Effector memory CD8-positive, alpha-beta T cell (primary cell): ENCODE results near the gene RCCD1.

Experiments used
- ATAC-seq: fragments of 150-1000 bp; cut with Tn5 transposase; replicated peaks from 2 replicates; pipeline ENCODE4 v1.10.0; 2021; ENCODE audit warnings: mild to moderate bottlenecking, moderate library complexity
- DNase-seq, 3 experiments: peaks; one replicate each; pipeline ENCODE4 v3.0.0; 2021
- H3K27ac Mint-ChIP-seq, 2 donors: one replicate each; pipeline ENCODE4 v1.8.0; 2022; ENCODE audit warnings: mild to moderate bottlenecking in 2 of 2, mixed read lengths in 2 of 2, moderate library complexity in 2 of 2
- H3K27me3 Mint-ChIP-seq, 2 donors: one replicate each; pipeline ENCODE4 v1.8.0; 2022; ENCODE audit warnings: mixed read lengths in 2 of 2
- H3K36me3 Mint-ChIP-seq: one replicate; pipeline ENCODE4 v1.8.0; 2022; ENCODE audit warnings: mild to moderate bottlenecking, moderate library complexity, mixed read lengths; ENCODE audit not compliant: insufficient read depth
- H3K4me1 Mint-ChIP-seq, 2 donors: one replicate each; pipeline ENCODE4 v1.8.0; 2022; ENCODE audit warnings: low read depth in 2 of 2, mixed read lengths in 2 of 2
- H3K4me3 Mint-ChIP-seq, 2 donors: one replicate each; pipeline ENCODE4 v1.8.0; 2022; ENCODE audit warnings: mild to moderate bottlenecking in 2 of 2, mixed read lengths in 2 of 2, moderate library complexity in 2 of 2
- H3K9me3 Mint-ChIP-seq, 2 donors: one replicate each; pipeline ENCODE4 v1.8.0; 2022; ENCODE audit warnings: mixed read lengths in 2 of 2

RCCD1 gene

DNA sequence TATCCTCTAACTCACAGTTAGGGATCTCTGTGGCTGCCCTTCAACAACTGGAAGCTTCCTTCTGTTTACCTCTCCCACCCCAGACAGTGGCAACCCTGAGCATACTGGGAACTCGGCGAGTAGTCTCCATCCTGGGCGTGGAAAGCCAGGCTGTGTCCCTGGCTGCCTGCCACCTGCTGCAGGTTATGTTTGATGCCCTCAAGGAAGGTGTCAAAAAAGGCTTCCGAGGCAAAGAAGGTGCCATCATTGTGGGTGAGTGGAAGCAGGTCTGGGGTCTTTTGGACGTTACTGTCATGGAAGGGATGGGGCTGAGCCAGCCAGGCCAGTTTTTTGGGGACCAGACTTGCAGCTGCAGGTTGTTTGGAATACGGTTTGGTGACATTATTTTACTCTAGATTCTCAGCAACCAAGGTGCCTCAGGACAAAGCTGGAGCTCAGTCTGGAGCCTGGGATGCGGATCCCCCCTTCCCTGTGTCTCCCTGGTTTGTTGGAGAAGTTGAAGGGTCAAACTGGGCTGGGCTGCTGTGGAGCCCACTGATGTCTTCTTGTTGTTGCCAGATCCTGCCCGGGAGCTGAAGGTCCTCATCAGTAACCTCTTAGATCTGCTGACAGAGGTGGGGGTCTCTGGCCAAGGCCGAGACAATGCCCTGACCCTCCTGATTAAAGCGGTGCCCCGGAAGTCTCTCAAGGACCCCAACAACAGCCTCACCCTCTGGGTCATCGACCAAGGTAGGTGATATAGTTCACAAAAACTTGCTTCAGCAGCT lies 12.1 kb upstream of the RCCD1 start:
- Mint-ChIP-seq H3K9me3 (no peaks in the 10 kb centered on the region), H3K4me1 (no peaks in the 10 kb centered on the region), H3K27ac (no peak overlapping the region), H3K27me3 (no peaks in the 10 kb centered on the region), H3K36me3 (peaks cover 85% of the 10 kb centered on the region), H3K4me3 (no peak overlapping the region)
- no peak for DNase-seq
- no peak for ATAC-seq

DNA sequence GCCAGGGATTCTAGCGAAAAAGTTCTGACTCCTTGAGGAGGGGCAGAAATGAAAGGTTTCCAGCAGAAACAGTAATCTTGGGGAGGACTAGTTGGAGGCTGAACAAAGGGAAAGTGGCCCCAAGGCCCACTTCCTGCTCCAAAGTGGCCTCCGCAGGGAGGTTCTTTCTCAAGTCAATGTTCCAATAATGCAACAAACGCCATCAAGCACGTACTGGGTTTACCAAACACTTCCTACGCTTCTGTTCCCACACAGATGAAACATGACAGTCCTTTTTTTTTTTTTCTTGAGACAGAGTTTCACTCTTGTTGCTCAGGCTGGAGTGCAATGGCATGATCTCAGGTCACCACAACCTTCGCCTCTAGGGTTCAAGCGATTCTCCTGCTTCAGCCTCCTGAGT lies 9.6 kb upstream of the RCCD1 start:
- Mint-ChIP-seq H3K9me3 (no peaks in the 10 kb centered on the region), H3K27me3 (no peaks in the 10 kb centered on the region), H3K4me1 (no peaks in the 10 kb centered on the region), H3K27ac (no peak overlapping the region), H3K4me3 (no peak overlapping the region), H3K36me3 (peaks cover 81% of the 10 kb centered on the region)
- ATAC-seq: no peak
- no peak for DNase-seq

DNA sequence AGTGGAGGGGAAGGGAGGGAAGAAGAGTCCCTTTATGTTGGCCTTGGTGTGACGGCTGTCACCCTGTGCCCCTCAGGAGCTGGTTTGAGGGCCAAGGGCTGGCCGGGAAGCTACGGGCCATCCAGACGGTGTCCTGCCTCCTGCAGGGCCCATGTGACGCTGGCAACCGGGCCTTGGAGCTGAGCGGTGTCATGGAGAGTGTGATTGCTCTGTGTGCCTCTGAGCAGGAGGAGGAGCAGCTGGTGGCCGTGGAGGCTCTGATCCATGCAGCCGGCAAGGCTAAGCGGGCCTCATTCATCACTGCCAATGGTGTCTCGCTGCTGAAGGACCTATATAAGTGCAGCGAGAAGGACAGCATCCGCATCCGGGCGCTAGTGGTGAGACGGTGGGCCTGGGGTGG lies 8.1 kb upstream of the RCCD1 start:
- no peaks in the 10 kb centered on the region for H3K9me3 Mint-ChIP-seq
- H3K4me1 Mint-ChIP-seq: no peaks in the 10 kb centered on the region
- H3K27ac Mint-ChIP-seq: no peak overlapping the region
- peaks cover 67% of the 10 kb centered on the region for H3K36me3 Mint-ChIP-seq
- H3K27me3 Mint-ChIP-seq: no peaks in the 10 kb centered on the region
- H3K4me3 Mint-ChIP-seq: no peak overlapping the region
- no peak for ATAC-seq
- no peak for DNase-seq

DNA sequence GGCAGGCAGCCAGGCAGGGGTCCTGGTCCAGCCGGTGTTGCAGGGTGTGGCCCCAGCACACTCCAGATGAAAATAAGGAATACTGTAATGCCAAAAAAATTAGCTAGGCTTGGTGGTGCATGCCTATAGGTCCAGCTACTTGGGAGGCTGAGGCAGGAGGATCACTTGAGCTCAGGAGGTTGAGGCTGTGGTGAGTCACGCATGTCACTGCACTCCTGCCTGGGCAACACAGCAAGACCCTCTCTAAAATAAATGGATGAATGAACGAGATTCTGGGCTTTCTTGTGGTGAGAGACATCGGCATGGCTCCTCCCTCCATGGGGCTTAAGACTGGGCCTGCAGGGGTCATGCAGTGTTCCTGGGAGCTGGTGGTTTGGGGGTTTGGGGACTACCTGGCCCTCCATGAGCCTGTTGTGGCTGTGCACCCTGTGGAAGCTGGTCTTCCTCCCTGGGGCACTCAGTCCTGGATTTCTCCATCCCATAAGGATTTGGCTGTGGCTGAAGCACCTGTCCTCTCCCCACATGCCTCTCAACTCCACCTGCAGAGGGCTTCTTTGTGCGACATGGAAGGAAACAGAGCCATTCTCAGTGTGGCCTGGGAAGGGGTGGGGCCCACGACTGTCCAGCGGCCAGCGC lies 7.6 kb upstream of the RCCD1 start:
- Mint-ChIP-seq H3K36me3 (peaks cover 64% of the 10 kb centered on the region), H3K27ac (no peak overlapping the region), H3K4me3 (no peak overlapping the region), H3K27me3 (no peaks in the 10 kb centered on the region), H3K9me3 (no peaks in the 10 kb centered on the region), H3K4me1 (no peaks in the 10 kb centered on the region)
- DNase-seq: no peak
- no peak for ATAC-seq

- no peaks in the 10 kb centered on the region for H3K27me3 Mint-ChIP-seq
- no peak overlapping the region for H3K4me3 Mint-ChIP-seq
- ATAC-seq (no peak), DNase-seq (no peak)
- H3K4me1 Mint-ChIP-seq: no peaks in the 10 kb centered on the region
- H3K9me3 Mint-ChIP-seq: no peaks in the 10 kb centered on the region
- peak overlapping the region in 1 of 2 donors; percentile 49 for H3K27ac Mint-ChIP-seq
- H3K36me3 Mint-ChIP-seq: peaks cover 57% of the 10 kb centered on the region
Measured at GRCh38 chr15:90947577-90948357, 6.9 kb upstream of the RCCD1 start.

GRCh38 chr15:90948506-90948905 lies 6.2 kb upstream of the RCCD1 start:
- H3K9me3 Mint-ChIP-seq: no peaks in the 10 kb centered on the region
- DNase-seq: no peak
- ATAC-seq: no peak
- no peak overlapping the region for H3K4me3 Mint-ChIP-seq
- H3K27me3 Mint-ChIP-seq: no peaks in the 10 kb centered on the region
- H3K27ac Mint-ChIP-seq: no peak overlapping the region
- H3K36me3 Mint-ChIP-seq: peaks cover 51% of the 10 kb centered on the region
- H3K4me1 Mint-ChIP-seq: no peaks in the 10 kb centered on the region

DNA sequence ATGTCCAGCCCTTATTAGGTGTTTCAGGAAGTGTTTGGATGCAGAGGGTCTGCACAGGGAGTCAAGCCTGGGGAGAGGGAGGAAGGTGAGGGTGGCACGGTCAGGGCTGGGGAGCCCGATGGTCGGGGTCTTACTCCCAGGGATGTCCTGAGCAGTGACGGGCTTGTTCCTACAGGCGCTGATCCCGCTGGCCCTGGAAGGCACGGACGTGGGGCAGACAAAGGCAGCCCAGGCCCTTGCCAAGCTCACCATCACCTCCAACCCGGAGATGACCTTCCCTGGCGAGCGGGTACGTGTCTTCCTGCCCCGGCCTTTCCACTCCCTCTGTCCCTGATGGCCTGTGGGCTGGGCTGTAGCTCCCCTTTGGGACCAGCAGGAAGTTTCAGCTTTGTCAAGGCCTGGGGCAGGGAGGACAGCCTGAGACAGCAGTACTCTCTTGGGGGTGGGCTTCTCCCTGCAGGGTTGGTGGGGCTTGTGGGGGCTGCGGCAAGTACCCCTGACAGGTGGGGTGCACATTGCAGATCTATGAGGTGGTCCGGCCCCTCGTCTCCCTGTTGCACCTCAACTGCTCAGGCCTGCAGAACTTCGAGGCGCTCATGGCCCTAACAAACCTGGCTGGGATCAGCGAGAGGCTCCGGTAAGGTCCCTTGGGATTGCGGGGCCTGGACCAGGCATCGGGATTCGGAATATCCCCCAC lies 4.6 kb upstream of the RCCD1 start:
- Mint-ChIP-seq H3K4me3 (no peak overlapping the region), H3K27ac (no peak overlapping the region), H3K27me3 (no peaks in the 10 kb centered on the region), H3K4me1 (peaks cover 2 to 7% of the 10 kb centered on the region in 2 donors), H3K9me3 (no peaks in the 10 kb centered on the region), H3K36me3 (peaks cover 42% of the 10 kb centered on the region)
- no peak for DNase-seq
- no peak for ATAC-seq

DNA sequence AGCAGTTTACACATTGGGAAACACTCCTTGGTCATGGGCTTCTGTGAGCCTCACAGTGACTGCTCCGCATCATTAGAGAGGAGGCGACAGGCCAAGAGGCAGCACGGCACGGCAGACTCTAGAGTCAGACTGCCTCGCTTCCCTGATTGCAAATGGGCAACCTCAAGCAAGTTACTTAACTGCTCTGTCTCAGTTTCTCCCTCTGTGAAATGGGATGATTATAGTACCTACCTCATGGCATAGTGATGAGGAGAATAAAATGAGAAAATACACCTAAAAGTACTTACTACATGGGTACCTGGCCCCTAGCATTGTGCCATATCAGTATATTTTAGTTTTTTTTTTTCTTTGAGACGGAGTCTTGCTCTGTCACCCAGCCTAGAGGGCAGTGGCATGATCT lies 4.0 kb upstream of the RCCD1 start:
- DNase-seq (no peak), ATAC-seq (no peak)
- peaks cover 37% of the 10 kb centered on the region for H3K36me3 Mint-ChIP-seq
- no peak overlapping the region for H3K4me3 Mint-ChIP-seq
- no peaks in the 10 kb centered on the region for H3K27me3 Mint-ChIP-seq
- no peak overlapping the region for H3K27ac Mint-ChIP-seq
- no peaks in the 10 kb centered on the region for H3K9me3 Mint-ChIP-seq
- peaks cover 3 to 10% of the 10 kb centered on the region in 2 donors for H3K4me1 Mint-ChIP-seq

DNA sequence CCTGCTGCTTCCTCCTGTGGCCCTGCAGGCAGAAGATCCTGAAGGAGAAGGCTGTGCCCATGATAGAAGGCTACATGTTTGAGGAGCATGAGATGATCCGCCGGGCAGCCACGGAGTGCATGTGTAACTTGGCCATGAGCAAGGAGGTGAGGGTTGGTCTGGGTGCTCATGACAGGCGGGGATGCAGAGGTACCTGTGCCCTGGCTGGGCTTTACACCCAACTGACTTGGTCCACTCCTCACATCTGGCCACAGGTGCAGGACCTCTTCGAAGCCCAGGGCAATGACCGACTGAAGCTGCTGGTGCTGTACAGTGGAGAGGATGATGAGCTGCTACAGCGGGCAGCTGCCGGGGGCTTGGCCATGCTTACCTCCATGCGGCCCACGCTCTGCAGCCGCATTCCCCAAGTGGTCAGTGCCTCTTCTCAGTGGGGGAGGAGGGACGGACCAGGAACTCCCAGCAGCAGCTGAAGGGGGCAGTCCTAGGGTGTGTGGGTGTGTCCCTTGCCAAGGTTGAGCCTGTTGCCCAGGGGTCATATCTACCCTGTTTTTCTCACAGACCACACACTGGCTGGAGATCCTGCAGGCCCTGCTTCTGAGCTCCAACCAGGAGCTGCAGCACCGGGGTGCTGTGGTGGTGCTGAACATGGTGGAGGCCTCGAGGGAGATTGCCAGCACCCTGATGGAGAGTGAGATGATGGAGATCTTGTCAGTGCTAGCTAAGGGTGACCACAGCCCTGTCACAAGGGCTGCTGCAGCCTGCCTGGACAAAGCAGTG lies 1.6 kb upstream of the RCCD1 start:
- peak overlapping the region in 1 of 2 donors; percentile 84 for H3K4me3 Mint-ChIP-seq
- ATAC-seq (no peak), DNase-seq (no peak)
- peaks cover 26% of the 10 kb centered on the region for H3K36me3 Mint-ChIP-seq
- no peaks in the 10 kb centered on the region for H3K27me3 Mint-ChIP-seq
- H3K27ac Mint-ChIP-seq: no peak overlapping the region
- no peaks in the 10 kb centered on the region for H3K9me3 Mint-ChIP-seq
- peaks cover 3 to 10% of the 10 kb centered on the region in 2 donors for H3K4me1 Mint-ChIP-seq

DNA sequence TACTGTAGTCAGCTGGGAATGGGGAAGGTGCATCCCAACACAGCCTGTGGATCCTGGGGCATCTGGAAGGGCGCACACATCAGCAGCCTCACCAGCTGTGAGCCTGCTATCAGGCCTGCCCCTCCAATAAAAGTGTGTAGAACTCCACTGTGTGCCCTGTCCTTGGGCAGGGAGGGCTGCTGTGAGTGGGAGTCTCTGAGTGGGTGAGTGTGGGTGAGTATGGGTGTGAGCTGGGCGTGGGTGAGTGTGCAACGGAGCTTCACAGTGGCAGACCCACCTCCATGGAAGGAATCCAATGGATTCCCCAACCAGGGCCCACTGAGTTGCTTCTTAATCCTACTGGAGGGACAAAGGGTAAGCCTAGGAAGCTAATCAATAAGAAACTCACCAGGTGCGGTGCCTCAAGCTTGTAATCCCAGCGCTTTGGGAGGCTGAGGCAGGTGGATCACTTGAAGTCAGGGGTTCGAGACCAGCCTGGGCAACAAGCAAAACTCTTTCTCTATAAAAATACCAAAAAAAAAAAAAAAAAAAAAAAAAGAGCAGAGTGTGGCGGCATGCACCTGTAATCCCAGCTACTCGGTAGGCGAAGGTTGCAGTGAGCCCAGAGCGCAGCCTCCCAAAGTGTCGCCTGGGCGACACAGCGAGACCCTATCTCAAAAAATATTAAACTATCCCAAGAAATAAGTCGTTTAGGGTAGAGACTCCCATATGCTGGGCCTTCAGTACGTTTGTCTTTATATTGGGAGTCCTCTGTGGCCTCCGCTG lies 555 bp upstream of the RCCD1 start:
- Mint-ChIP-seq H3K4me3 (peak overlapping the region; percentile 81 to 84), H3K27me3 (no peaks in the 10 kb centered on the region), H3K36me3 (peaks cover 16% of the 10 kb centered on the region), H3K4me1 (peaks cover 3 to 10% of the 10 kb centered on the region in 2 donors), H3K27ac (peak overlapping the region; percentile 86 to 94), H3K9me3 (no peaks in the 10 kb centered on the region)
- ATAC-seq (no peak), DNase-seq (no peak)

GRCh38 chr15:90955624-90956273 lies 1.1 kb downstream of the RCCD1 start:
- Mint-ChIP-seq H3K4me3 (peak overlapping the region; percentile 81 to 84), H3K9me3 (no peaks in the 10 kb centered on the region), H3K4me1 (peaks cover 3 to 10% of the 10 kb centered on the region in 2 donors), H3K27me3 (no peaks in the 10 kb centered on the region), H3K36me3 (peaks cover 18% of the 10 kb centered on the region), H3K27ac (peak overlapping the region in 1 of 2 donors; percentile 86)
- ATAC-seq (no peak), DNase-seq (no peak)
